Measurements from ENCODE around the gene GMDS. TPM values are rescaled to one million over a fixed set of nuclear protein-coding genes. Genes with fewer than 3 reads are reported as not detected.

The GMDS gene
- total and polyA plus RNA-seq, 2 of the 4 experiments (the other 2 are of a cell fraction): 7.3 to 21.9 TPM

DNA sequence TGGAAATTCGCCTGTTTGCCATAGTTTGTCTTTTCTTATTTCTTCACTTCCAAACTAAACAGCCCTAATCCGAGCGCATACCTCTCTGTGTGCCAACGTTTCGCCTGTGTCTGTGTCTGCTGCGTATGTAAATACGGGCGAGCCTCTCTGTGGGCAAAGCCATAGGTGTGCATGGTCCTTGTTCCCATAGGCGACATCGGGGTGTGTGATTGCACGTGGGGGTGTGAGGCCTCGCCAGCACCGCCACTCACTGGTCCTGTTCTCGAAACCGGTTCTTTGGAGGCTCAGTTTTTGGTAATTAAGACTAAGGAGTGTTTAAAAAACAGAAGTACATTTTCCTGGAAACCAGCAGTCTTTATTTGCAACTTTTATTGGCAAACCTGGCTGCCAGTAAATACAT is 641.7 kb downstream of the GMDS start:
- no peak overlapping the region for H4K91ac ChIP-seq (ENCODE audit: insufficient read depth, low read depth, low read length)
- ATAC-seq (ENCODE audit: low read depth): no peak
- no peaks in the 10 kb centered on the region for H3K36me3 ChIP-seq (ENCODE audit: control insufficient read depth, insufficient read depth, low read length)
- intact Hi-C loops (cut with micrococcal nuclease): loop anchor here (1.0 to 5.0 kb wide), 5 partner anchors 501 to 845 kb away; no protein-coding TSS in a partner anchor
- no peak overlapping the region for H3K14ac ChIP-seq (replicated peaks; ENCODE audit: low read depth, low read length)
- 100% methylated on average over 2 of the region's 15 CpGs; no CpG with 5 or more reads in 1 of the 2 experiments for WGBS, 2 experiments (ENCODE audit: extremely low coverage in 2 of 2, insufficient read length in 1 of 2)
- 0 out of 2 replicates have a peak overlapping the region, but pooled peaks have one; percentile 15 for H3K4ac ChIP-seq (ENCODE audit: low read depth, low read length)
- H3K4me3 ChIP-seq (ENCODE audit: insufficient read depth, low read depth, low read length): no peak overlapping the region
- DNase-seq: no peak
- H3K56ac ChIP-seq (ENCODE audit: extremely low read depth, insufficient read depth, low read length): no peak overlapping the region
- no peak overlapping the region for H3K4me2 ChIP-seq (ENCODE audit: low read depth, low read length)
- no TSS peak for BruUV-seq (replicated peaks)
- H3K27ac ChIP-seq (ENCODE audit: insufficient read depth, low read length): no peak overlapping the region
- no peak overlapping the region for H2AK5ac ChIP-seq (ENCODE audit: low read depth, low read length)
- H4K5ac ChIP-seq (ENCODE audit: low read depth, low read length): no peak overlapping the region
- dilution Hi-C loops (cut with HindIII; ENCODE audit: low sequenced_read_pairs, unreplicated experiment): no loop called here
- H4K8ac ChIP-seq (ENCODE audit: low read depth in 2 of 2, low read length in 2 of 2): no peak overlapping the region
- H2BK5ac ChIP-seq (ENCODE audit: low read depth, low read length, poor library complexity, severe bottlenecking): no peak overlapping the region
- H3K18ac ChIP-seq (ENCODE audit: low read depth, low read length): no peak overlapping the region
- TF ChIP-seq CHD1 (IDR thresholded peaks at IDR 0.05; ENCODE audit: low read depth, low read length) (no peak), RFX5 (IDR thresholded peaks at IDR 0.05; ENCODE audit: low read depth, low read length) (no peak), BHLHE40 (IDR thresholded peaks at IDR 0.05; ENCODE audit: low read depth, low read length) (no peak), CTCF (conservative IDR thresholded peaks at IDR 0.05; ENCODE audit: low read depth, low read length) (no peak), CEBPB (IDR thresholded peaks at IDR 0.05; ENCODE audit: low read depth, low read length) (no peak)
- in situ Hi-C loops (cut with MboI; ENCODE audit: low sequenced_read_pairs): loop anchor here (5.0 to 10.0 kb wide), 2 partner anchors 581 to 749 kb away; no protein-coding TSS in a partner anchor
- ChIA-PET CTCF (no interaction called here), POLR2A (ENCODE audit: unreplicated experiment) (no interaction called here)
- H2BK20ac ChIP-seq (ENCODE audit: low read depth, low read length): no peak overlapping the region
- no peak overlapping the region for H2BK120ac ChIP-seq (ENCODE audit: low read depth, low read length)
- H3K27me3 ChIP-seq (ENCODE audit: control insufficient read depth, insufficient read depth, low read length): peaks cover 29% of the 10 kb centered on the region
- peak overlapping the region; percentile 93 for H2AFZ ChIP-seq (replicated peaks; ENCODE audit: low read length, poor library complexity)
- H3K9ac ChIP-seq (ENCODE audit: low read depth, low read length): no peak overlapping the region
- H4K20me1 ChIP-seq (ENCODE audit: insufficient read depth, low read length): no peaks in the 10 kb centered on the region
- H2AK9ac ChIP-seq (replicated peaks; ENCODE audit: low read depth, low read length, poor library complexity): no peak overlapping the region
- no peaks in the 10 kb centered on the region for H3K4me1 ChIP-seq (ENCODE audit: control insufficient read depth, insufficient read depth, low read length)
- no peak overlapping the region for H2BK15ac ChIP-seq (ENCODE audit: low read depth, low read length)
- H3K23ac ChIP-seq (ENCODE audit: low read depth, low read length): no peak overlapping the region; the same call in 1 of the 2 replicates
- no peaks in the 10 kb centered on the region for H3K9me1 ChIP-seq (ENCODE audit: insufficient read depth, low read length)
- H3K79me1 ChIP-seq (ENCODE audit: low read depth in 1 of 2, low read length in 2 of 2): no peaks in the 10 kb centered on the region
- H3K9me3 ChIP-seq (ENCODE audit: control insufficient read depth, insufficient read depth, low read length): peaks cover 7% of the 10 kb centered on the region; the same call in 1 of the 2 replicates
